Measurements from ENCODE around the gene WDR36.

WDR36 gene

GRCh38 chr5:111165058-111165457, 72.9 kb downstream of the WDR36 start:
- Histone ChIP-seq H3K4me3 (ENCODE audit: low read length, poor library complexity, severe bottlenecking) (no peak overlapping the region), H3K79me2 (ENCODE audit: insufficient read depth, low read length) (no peaks in the 10 kb centered on the region), H2AFZ (ENCODE audit: low read length) (no peak overlapping the region), H3K9ac (ENCODE audit: low read depth, low read length, poor library complexity, severe bottlenecking) (no peak overlapping the region), H3F3A (ENCODE audit: low read depth) (no peaks in the 10 kb centered on the region), H3K27me3 (ENCODE audit: insufficient read depth, low read length, poor library complexity, severe bottlenecking) (no peaks in the 10 kb centered on the region), H4K20me1 (ENCODE audit: insufficient read depth, low read length, poor library complexity, severe bottlenecking) (no peaks in the 10 kb centered on the region), H3K9me2 (replicated peaks; ENCODE audit: low read depth, low read length) (no peaks in the 10 kb centered on the region), H3K4me2 (ENCODE audit: low read depth, low read length, poor library complexity, severe bottlenecking) (no peak overlapping the region), H3K4me1 (ENCODE audit: insufficient read depth, low read length, poor library complexity, severe bottlenecking) (no peaks in the 10 kb centered on the region), H3K36me3 (ENCODE audit: insufficient read depth, low read length) (no peaks in the 10 kb centered on the region), H3K9me3 (ENCODE audit: insufficient read depth, low read depth, low read length) (no peaks in the 10 kb centered on the region)
- TF ChIP-seq EZH2phosphoT487 (IDR thresholded peaks at IDR 0.05; ENCODE audit: borderline replicate concordance) (no peak), CTCF (conservative IDR thresholded peaks at IDR 0.05; ENCODE audit: low read length) (no peak)

- Histone ChIP-seq H2AFZ (ENCODE audit: low read length) (no peak overlapping the region), H4K20me1 (ENCODE audit: insufficient read depth, low read length, poor library complexity, severe bottlenecking) (no peaks in the 10 kb centered on the region), H3K9me2 (replicated peaks; ENCODE audit: low read depth, low read length) (no peaks in the 10 kb centered on the region), H3F3A (ENCODE audit: low read depth) (no peaks in the 10 kb centered on the region), H3K27me3 (ENCODE audit: insufficient read depth, low read length, poor library complexity, severe bottlenecking) (no peaks in the 10 kb centered on the region), H3K4me1 (ENCODE audit: insufficient read depth, low read length, poor library complexity, severe bottlenecking) (no peaks in the 10 kb centered on the region), H3K36me3 (ENCODE audit: insufficient read depth, low read length) (no peaks in the 10 kb centered on the region), H3K9me3 (ENCODE audit: insufficient read depth, low read depth, low read length) (no peaks in the 10 kb centered on the region), H3K9ac (ENCODE audit: low read depth, low read length, poor library complexity, severe bottlenecking) (no peak overlapping the region), H3K4me3 (ENCODE audit: low read length, poor library complexity, severe bottlenecking) (no peak overlapping the region), H3K79me2 (ENCODE audit: insufficient read depth, low read length) (no peaks in the 10 kb centered on the region), H3K4me2 (ENCODE audit: low read depth, low read length, poor library complexity, severe bottlenecking) (no peak overlapping the region)
- TF ChIP-seq CTCF (conservative IDR thresholded peaks at IDR 0.05; ENCODE audit: low read length) (no peak), EZH2phosphoT487 (IDR thresholded peaks at IDR 0.05; ENCODE audit: borderline replicate concordance) (no peak)
Measured at GRCh38 chr5:111167551-111167950, 75.4 kb downstream of the WDR36 start.

GRCh38 chr5:111168608-111169007, 76.5 kb downstream of the WDR36 start:
- H3K36me3 ChIP-seq (ENCODE audit: insufficient read depth, low read length), result no peaks in the 10 kb centered on the region
- no peaks in the 10 kb centered on the region for H3K9me3 ChIP-seq (ENCODE audit: insufficient read depth, low read depth, low read length)
- no peaks in the 10 kb centered on the region for H4K20me1 ChIP-seq (ENCODE audit: insufficient read depth, low read length, poor library complexity, severe bottlenecking)
- no peak overlapping the region for H3K4me2 ChIP-seq (ENCODE audit: low read depth, low read length, poor library complexity, severe bottlenecking)
- H3K4me1 ChIP-seq (ENCODE audit: insufficient read depth, low read length, poor library complexity, severe bottlenecking), result no peaks in the 10 kb centered on the region
- TF ChIP-seq CTCF (conservative IDR thresholded peaks at IDR 0.05; ENCODE audit: low read length) (no peak), EZH2phosphoT487 (IDR thresholded peaks at IDR 0.05; ENCODE audit: borderline replicate concordance) (no peak)
- no peak overlapping the region for H2AFZ ChIP-seq (ENCODE audit: low read length)
- H3K4me3 ChIP-seq (ENCODE audit: low read length, poor library complexity, severe bottlenecking), result no peak overlapping the region
- H3K9ac ChIP-seq (ENCODE audit: low read depth, low read length, poor library complexity, severe bottlenecking), result no peak overlapping the region
- no peaks in the 10 kb centered on the region for H3K9me2 ChIP-seq (replicated peaks; ENCODE audit: low read depth, low read length)
- no peaks in the 10 kb centered on the region for H3F3A ChIP-seq (ENCODE audit: low read depth)
- no peaks in the 10 kb centered on the region for H3K79me2 ChIP-seq (ENCODE audit: insufficient read depth, low read length)
- no peaks in the 10 kb centered on the region for H3K27me3 ChIP-seq (ENCODE audit: insufficient read depth, low read length, poor library complexity, severe bottlenecking)

Measured in Loucy (cell line).